ENCODE data around the gene TECPR2. TPM values are rescaled to one million over a fixed set of nuclear protein-coding genes. Genes with fewer than 3 reads are reported as not detected.

TECPR2 gene, protein sequence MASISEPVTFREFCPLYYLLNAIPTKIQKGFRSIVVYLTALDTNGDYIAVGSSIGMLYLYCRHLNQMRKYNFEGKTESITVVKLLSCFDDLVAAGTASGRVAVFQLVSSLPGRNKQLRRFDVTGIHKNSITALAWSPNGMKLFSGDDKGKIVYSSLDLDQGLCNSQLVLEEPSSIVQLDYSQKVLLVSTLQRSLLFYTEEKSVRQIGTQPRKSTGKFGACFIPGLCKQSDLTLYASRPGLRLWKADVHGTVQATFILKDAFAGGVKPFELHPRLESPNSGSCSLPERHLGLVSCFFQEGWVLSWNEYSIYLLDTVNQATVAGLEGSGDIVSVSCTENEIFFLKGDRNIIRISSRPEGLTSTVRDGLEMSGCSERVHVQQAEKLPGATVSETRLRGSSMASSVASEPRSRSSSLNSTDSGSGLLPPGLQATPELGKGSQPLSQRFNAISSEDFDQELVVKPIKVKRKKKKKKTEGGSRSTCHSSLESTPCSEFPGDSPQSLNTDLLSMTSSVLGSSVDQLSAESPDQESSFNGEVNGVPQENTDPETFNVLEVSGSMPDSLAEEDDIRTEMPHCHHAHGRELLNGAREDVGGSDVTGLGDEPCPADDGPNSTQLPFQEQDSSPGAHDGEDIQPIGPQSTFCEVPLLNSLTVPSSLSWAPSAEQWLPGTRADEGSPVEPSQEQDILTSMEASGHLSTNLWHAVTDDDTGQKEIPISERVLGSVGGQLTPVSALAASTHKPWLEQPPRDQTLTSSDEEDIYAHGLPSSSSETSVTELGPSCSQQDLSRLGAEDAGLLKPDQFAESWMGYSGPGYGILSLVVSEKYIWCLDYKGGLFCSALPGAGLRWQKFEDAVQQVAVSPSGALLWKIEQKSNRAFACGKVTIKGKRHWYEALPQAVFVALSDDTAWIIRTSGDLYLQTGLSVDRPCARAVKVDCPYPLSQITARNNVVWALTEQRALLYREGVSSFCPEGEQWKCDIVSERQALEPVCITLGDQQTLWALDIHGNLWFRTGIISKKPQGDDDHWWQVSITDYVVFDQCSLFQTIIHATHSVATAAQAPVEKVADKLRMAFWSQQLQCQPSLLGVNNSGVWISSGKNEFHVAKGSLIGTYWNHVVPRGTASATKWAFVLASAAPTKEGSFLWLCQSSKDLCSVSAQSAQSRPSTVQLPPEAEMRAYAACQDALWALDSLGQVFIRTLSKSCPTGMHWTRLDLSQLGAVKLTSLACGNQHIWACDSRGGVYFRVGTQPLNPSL (N-terminal part only)
- 18.0 and 18.5 TPM in 2 replicates for total RNA-seq

DNA sequence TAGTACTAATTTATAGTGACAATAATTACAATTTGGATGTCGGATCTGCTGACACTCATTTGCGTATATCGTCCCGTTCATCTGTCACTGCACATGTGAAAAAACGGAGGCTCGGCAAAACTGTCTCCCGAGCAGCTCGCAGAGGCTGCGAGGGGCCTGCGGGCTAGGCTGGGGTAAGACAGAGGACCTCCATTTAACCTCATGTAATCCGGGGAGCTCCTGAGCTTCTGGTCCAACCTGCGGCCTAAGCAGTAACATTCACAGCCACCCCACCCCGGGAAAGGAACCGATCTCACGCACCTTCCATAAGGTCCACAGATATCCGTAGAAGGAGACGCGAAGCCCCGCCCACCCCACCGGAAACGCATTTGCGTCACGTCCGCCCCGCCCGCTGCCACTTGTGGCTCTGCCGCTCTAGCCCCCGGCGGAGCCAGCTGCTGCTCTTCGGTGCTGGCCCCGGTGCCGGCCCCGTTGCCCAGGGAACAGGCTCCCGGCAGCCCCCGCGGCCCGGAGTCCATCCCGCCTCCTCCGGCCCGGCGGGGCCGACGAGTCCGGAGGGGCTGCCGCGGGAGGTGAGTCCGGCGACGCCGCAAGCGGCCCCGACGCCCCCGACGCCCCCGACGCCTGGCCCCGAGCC is at the start of gene TECPR2, which contains the start of gene CINP:
TSS of gene TECPR2 (plus strand) at position 397 of the 637 bp plus-strand sequence. CDS start 13,781 bp downstream, outside the sequence.
TSS of gene CINP (minus strand) at position 346 of the 637 bp plus-strand sequence. CDS start at position 307, 39 bp downstream.

DNA sequence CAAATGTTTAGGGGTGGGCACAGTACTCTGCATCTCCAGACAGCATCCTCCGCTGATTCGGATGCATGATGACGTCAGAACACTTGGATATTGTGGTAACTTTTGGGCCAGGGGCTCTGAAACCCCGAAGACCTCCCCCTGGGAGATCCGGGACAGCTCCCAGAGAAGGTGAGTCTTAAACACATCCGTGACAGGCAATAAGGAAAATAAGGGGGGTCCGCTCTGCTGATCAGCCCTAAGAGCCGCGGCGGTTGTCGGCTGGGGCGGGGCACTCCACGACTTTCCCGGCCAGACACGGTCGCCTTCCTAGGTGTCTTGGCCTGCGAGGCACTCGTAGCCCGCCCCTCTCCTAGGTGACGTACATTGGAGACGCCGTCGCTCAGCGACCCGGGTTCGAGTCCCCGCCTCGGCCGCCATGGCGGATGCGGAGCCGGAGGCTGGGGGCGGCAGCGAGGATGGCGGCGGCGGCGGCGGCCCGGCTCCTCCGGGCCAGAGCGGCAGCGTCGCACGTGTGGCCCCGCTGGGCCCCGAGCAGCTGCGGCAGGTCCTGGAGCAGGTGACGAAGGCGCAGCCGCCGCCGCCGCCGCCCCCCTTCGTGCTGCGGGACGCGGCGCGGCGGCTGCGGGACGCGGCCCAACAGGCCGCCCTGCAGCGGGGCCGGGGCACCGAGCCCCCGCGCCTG is 43.2 kb upstream of the TECPR2 start, which contains the start of gene ZNF839:
TSS of gene ZNF839 (plus strand) at position 396 of the 682 bp plus-strand sequence. CDS start at position 416, 20 bp downstream.

DNA sequence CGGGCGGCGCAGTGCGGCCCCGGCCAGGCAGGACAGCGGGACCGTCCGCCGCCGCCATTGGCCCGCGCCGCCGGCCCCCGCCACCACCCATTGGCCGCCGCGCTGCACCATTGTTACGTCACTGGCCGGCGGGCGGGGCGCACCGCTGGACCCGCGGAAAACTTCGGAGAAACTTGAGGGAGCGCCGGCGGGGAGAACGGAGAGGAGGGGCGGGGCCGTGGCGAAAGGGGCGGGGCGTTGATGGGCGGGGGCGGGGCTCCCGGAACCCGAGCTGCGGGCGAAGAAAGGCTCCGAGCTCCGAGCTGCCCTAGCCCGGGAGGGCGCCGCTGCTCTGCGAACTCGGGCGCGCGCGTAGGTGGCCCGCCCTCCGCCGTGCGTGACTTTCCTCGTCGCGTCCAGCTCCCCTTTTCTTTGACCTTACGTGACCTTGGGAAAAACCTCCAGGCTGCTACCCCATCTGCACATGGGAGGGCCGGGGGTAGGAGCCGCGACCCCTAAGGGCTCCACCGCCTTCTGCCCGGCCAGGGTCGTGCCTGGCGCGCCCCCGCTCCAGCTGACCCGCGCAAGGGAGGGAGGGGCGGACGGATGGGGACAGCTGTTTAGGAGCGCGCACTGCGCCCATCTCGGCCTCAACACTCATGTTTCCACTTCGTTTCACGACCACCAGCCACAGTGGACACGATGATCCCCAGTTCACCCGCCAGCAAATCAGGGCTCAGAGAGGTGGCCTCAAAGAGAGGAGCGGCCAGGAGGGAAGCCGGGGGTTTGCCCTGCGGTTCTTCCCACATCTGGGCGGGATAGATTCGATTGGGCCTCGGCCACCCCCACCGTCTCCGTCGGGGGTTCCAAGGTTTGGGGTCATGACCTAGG is 147.2 kb downstream of the TECPR2 start, which contains the start of gene ANKRD9:
TSS of gene ANKRD9 (minus strand) at position 31 of the 870 bp plus-strand sequence. CDS start 1,887 bp downstream, outside the sequence.

Other genes with a start within 250 kb of the TECPR2 start
- gene WDR20, start 223.0 kb upstream of the TECPR2 start, total RNA-seq, result 11.6 and 14.4 TPM in 2 replicates
- 19.2 and 26.3 TPM in 2 replicates for gene MOK, start 57.8 kb upstream of the TECPR2 start, total RNA-seq
- 3.3 and 4.9 TPM in 2 replicates for gene ZNF839, start 43.2 kb upstream of the TECPR2 start, total RNA-seq
- 54.1 and 61.3 TPM in 2 replicates for gene CINP, start 51 bp upstream of the TECPR2 start, total RNA-seq
- gene ANKRD9, start 146.8 kb downstream of the TECPR2 start, total RNA-seq, result 11.4 and 18.8 TPM in 2 replicates
- 11.9 and 12.4 TPM in 2 replicates for gene RCOR1, start 229.7 kb downstream of the TECPR2 start, total RNA-seq

Data from cardiac ventricle fibroblast (primary cell).